ENCODE data around the gene GALR3. TPM values are rescaled to one million over a fixed set of nuclear protein-coding genes. Genes with fewer than 3 reads are reported as not detected.
A peak's percentile ranks its signal among the peaks of the same experiment; 100 is the strongest.

The GALR3 gene
- total and polyA plus RNA-seq, 2 experiments from 2014 or later: not detected

DNA sequence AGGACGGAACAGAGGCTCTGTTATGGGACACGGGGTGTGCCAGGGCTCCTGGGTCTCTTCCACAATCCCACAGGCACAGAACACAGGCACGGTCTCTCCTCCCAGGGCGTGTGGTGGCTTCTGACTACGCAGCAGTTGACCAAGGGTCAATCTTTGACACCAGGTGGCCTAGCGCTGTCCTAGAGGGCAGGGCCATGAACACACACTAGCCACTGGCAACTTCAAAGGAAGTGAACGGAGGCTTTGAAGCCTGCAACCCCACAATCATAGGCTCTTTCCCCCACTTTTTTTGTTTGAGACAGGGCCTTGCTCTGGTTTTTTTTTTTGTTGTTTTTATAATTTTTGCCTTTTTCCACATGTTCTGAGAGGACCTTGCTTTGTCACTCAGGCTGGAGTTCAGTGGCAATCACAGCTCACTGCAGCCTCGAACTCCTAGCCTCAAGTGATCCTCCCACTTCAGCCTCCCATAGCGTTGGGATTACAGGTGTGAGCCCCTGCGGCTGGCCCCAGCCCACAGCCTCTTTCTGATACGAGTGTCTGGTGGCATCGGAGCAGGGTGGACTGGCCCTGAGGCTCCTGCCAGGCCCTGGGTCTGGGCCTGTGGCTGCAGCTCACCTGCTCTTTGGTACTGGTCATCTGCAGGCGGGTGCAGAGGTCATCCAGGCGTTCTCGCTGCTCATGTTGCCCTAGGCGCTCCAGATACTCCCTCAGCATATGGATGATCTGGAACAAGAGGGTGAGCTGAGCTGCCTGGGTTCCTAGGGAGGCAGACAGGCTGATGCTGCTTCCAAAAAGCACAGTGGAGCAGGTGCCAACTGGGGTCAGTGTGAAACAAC, 9.1 kb downstream of the GALR3 start:
- H2AFZ ChIP-seq: no peak overlapping the region
- peaks cover 18% of the 10 kb centered on the region; the same call in 1 of the 2 replicates for H3K36me3 ChIP-seq (ENCODE audit: low read depth)
- in situ Hi-C loops (cut with MboI): no loop called here
- H3K9me3 ChIP-seq (ENCODE audit: low read depth): no peaks in the 10 kb centered on the region
- no peaks in the 10 kb centered on the region for H3K27me3 ChIP-seq (replicated peaks; ENCODE audit: insufficient read depth)
- no peak overlapping the region for H3K9ac ChIP-seq
- no peak overlapping the region for H3K27ac ChIP-seq
- no peaks in the 10 kb centered on the region for H4K20me1 ChIP-seq (ENCODE audit: insufficient read depth)
- no peaks in the 10 kb centered on the region for H3K9me2 ChIP-seq (ENCODE audit: insufficient read depth)
- 98% methylated on average over 16 of the region's 16 CpGs for WGBS, 2 experiments (ENCODE audit: low coverage in 1 of 2, low lambda C conversion rate in 2 of 2, missing lambda C conversion rate in 2 of 2)
- no peaks in the 10 kb centered on the region for H3K4me1 ChIP-seq (ENCODE audit: insufficient read depth)
- H3F3A ChIP-seq (ENCODE audit: insufficient read depth): no peaks in the 10 kb centered on the region
- no peak for TF ChIP-seq EZH2phosphoT487 (IDR thresholded peaks at IDR 0.05; ENCODE audit: insufficient read depth, low read depth)
- TF ChIP-seq EZH2 (IDR thresholded peaks at IDR 0.05; ENCODE audit: insufficient read depth, poor library complexity, severe bottlenecking): no peak
- H3K4me2 ChIP-seq (ENCODE audit: unreplicated experiment): no peak overlapping the region
- H3K79me2 ChIP-seq (ENCODE audit: insufficient read depth): no peaks in the 10 kb centered on the region
- DNase-seq: no peak
- H3K4me3 ChIP-seq: no peak overlapping the region

GRCh38 chr22:37842015-37842793, 19.0 kb downstream of the GALR3 start:
- no peak overlapping the region for H3K9ac ChIP-seq
- H3K9me3 ChIP-seq (ENCODE audit: low read depth): no peaks in the 10 kb centered on the region
- H3K4me3 ChIP-seq: peak overlapping the region; percentile 78
- in situ Hi-C loops (cut with MboI): no loop called here
- TF ChIP-seq EZH2 (IDR thresholded peaks at IDR 0.05; ENCODE audit: insufficient read depth, poor library complexity, severe bottlenecking) (no peak), EZH2phosphoT487 (IDR thresholded peaks at IDR 0.05; ENCODE audit: insufficient read depth, low read depth) (no peak)
- DNase-seq: no peak
- H4K20me1 ChIP-seq (ENCODE audit: insufficient read depth): no peaks in the 10 kb centered on the region
- peaks cover 10% of the 10 kb centered on the region for H3K4me1 ChIP-seq (ENCODE audit: insufficient read depth)
- H3K4me2 ChIP-seq (ENCODE audit: unreplicated experiment): peak overlapping the region; percentile 55
- peaks cover 10% of the 10 kb centered on the region for H3F3A ChIP-seq (ENCODE audit: insufficient read depth)
- peaks cover 47% of the 10 kb centered on the region for H3K79me2 ChIP-seq (ENCODE audit: insufficient read depth)
- H3K27ac ChIP-seq: no peak overlapping the region
- peaks cover 18% of the 10 kb centered on the region for H3K36me3 ChIP-seq (ENCODE audit: low read depth)
- H3K9me2 ChIP-seq (ENCODE audit: insufficient read depth): no peaks in the 10 kb centered on the region
- no peaks in the 10 kb centered on the region for H3K27me3 ChIP-seq (replicated peaks; ENCODE audit: insufficient read depth)
- no peak overlapping the region for H2AFZ ChIP-seq
- WGBS, 2 experiments (ENCODE audit: low coverage in 1 of 2, low lambda C conversion rate in 2 of 2, missing lambda C conversion rate in 2 of 2): 87% methylated on average over 10 of the region's 10 CpGs

DNA sequence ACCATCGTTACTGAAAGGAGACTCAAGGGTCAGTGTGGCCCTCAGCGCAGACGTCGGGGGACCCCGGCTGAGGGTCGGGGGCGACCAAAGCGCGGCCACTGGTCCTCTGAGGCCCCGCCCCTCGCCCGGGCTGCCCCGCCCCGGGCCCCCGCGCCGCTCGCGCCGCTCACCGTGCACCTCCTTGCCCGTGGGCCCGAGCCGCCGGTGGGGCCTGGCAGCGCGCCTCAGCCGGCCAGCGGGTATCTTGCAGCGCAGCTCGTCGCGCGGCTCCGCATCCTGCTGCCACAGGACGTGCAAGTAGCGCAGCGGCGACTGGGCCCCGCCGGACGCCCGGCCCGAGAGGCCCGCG, 20.5 kb downstream of the GALR3 start:
- Histone ChIP-seq H3K9me2 (ENCODE audit: insufficient read depth) (no peaks in the 10 kb centered on the region), H2AFZ (peak overlapping the region; percentile 64), H3K36me3 (ENCODE audit: low read depth) (peaks cover 10% of the 10 kb centered on the region), H3K79me2 (ENCODE audit: insufficient read depth) (peaks cover 61% of the 10 kb centered on the region), H3K9me3 (ENCODE audit: low read depth) (no peaks in the 10 kb centered on the region), H3K4me2 (ENCODE audit: unreplicated experiment) (peak overlapping the region; percentile 55), H3K4me3 (peak overlapping the region; percentile 78), H3F3A (ENCODE audit: insufficient read depth) (peaks cover 11% of the 10 kb centered on the region), H3K27me3 (replicated peaks; ENCODE audit: insufficient read depth) (no peaks in the 10 kb centered on the region), H3K4me1 (ENCODE audit: insufficient read depth) (peaks cover 10% of the 10 kb centered on the region), H3K27ac (peak overlapping the region; percentile 86), H4K20me1 (ENCODE audit: insufficient read depth) (no peaks in the 10 kb centered on the region), H3K9ac (peak overlapping the region; percentile 87)
- DNase-seq: peak; percentile 74
- in situ Hi-C loops (cut with MboI): no loop called here
- 1 to 2% methylated on average over 23 to 40 of the region's 46 CpGs for WGBS, 2 experiments (ENCODE audit: low coverage in 1 of 2, low lambda C conversion rate in 2 of 2, missing lambda C conversion rate in 2 of 2)
- no peak for TF ChIP-seq EZH2phosphoT487 (IDR thresholded peaks at IDR 0.05; ENCODE audit: insufficient read depth, low read depth)
- no peak for TF ChIP-seq EZH2 (IDR thresholded peaks at IDR 0.05; ENCODE audit: insufficient read depth, poor library complexity, severe bottlenecking)

DNA sequence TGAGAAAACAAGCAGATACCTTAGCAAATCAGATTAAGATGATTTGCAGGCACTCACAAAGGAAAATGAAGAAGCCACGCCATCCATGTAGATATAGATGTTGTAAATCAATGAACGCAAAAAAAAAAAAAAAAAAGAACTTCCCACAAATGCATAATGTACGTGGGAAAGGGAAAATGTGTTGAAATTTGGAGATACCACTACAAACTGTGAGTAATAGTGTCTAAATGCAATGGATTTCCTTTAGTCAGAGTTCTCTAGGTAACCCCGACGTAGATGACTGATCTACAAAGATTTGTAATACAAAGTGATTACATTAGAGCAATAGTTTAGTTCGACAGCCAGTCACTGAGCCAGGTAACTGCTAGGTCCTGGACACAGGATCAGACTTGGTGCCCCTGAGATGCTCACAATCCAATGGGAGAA, 21.7 kb downstream of the GALR3 start:
- H3K4me3 ChIP-seq: peak overlapping the region; percentile 78
- H4K20me1 ChIP-seq (ENCODE audit: insufficient read depth): no peaks in the 10 kb centered on the region
- peaks cover 10% of the 10 kb centered on the region for H3K4me1 ChIP-seq (ENCODE audit: insufficient read depth)
- H3K79me2 ChIP-seq (ENCODE audit: insufficient read depth): peaks cover 58% of the 10 kb centered on the region
- peak overlapping the region; percentile 82 for H2AFZ ChIP-seq
- TF ChIP-seq EZH2phosphoT487 (IDR thresholded peaks at IDR 0.05; ENCODE audit: insufficient read depth, low read depth): no peak
- TF ChIP-seq EZH2 (IDR thresholded peaks at IDR 0.05; ENCODE audit: insufficient read depth, poor library complexity, severe bottlenecking): no peak
- peak; percentile 48 for DNase-seq
- peak overlapping the region; percentile 86 for H3K27ac ChIP-seq
- peak overlapping the region; percentile 62 for H3K9ac ChIP-seq
- no peaks in the 10 kb centered on the region for H3K27me3 ChIP-seq (replicated peaks; ENCODE audit: insufficient read depth)
- H3K9me2 ChIP-seq (ENCODE audit: insufficient read depth): no peaks in the 10 kb centered on the region
- in situ Hi-C loops (cut with MboI): no loop called here
- WGBS, 2 experiments (ENCODE audit: low coverage in 1 of 2, low lambda C conversion rate in 2 of 2, missing lambda C conversion rate in 2 of 2): 79 to 81% methylated on average over 6 of the region's 6 CpGs
- H3K36me3 ChIP-seq (ENCODE audit: low read depth): 0 out of 2 replicates have a peak, but pooled peaks cover under 1% of the 10 kb centered on the region
- peaks cover 14% of the 10 kb centered on the region for H3F3A ChIP-seq (ENCODE audit: insufficient read depth)
- H3K9me3 ChIP-seq (ENCODE audit: low read depth): no peaks in the 10 kb centered on the region
- peak overlapping the region; percentile 17 for H3K4me2 ChIP-seq (ENCODE audit: unreplicated experiment)

All from GM23248 (cell line).